IMR-90 (cell line): ENCODE measurements around the gene RASL10B. TPM values are rescaled to one million over a fixed set of nuclear protein-coding genes. Genes with fewer than 3 reads are reported as not detected.

ENCODE experiments used
- ATAC-seq: fragments of 200-7000 bp; cut with Tn5 transposase; 2 replicates; pipeline ENCODE4 v1.9.1; 2020; ENCODE audit warnings: low read depth, mild to moderate bottlenecking, moderate library complexity
- BruUV-seq: library from RNA; stranded (reverse); fragments of 400-500 nt; replicated peaks from 2 replicates; lab custom pipeline; 2021; lab: Mats Ljungman, UMichigan
- CTCF ChIA-PET: fragments of 300-600 bp; formaldehyde crosslinking; extraction: SDS; loops from one replicate; lab custom pipeline; 2021; ENCODE audit warnings: antibody characterized with exemption; lab: Yijun Ruan, JAX
- POLR2A ChIA-PET: fragments of 300-600 bp; sonication (Branson Sonifier 250); formaldehyde crosslinking; loops from one replicate; lab custom pipeline; 2022; ENCODE audit warnings: antibody characterized with exemption; ENCODE audit not compliant: unreplicated experiment; lab: Charles Lee
- DNase-seq: peaks from one replicate; pipeline ENCODE4 v3.0.0; 2013
- H2AFZ ChIP-seq: replicated peaks from 2 replicates; pipeline ENCODE3; 2013; ENCODE audit warnings: low read length, mild to moderate bottlenecking; ENCODE audit not compliant: poor library complexity
- H2AK5ac ChIP-seq: 2 replicates; pipeline ENCODE4 v1.6.1; 2013; ENCODE audit warnings: low read depth, low read length, inconsistent platforms
- H2AK9ac ChIP-seq: replicated peaks from 2 replicates; pipeline ENCODE3; 2013; ENCODE audit warnings: mild to moderate bottlenecking, low read depth, low read length, moderate library complexity; ENCODE audit not compliant: poor library complexity
- H2BK120ac ChIP-seq: 2 replicates; pipeline ENCODE4 v1.6.1; 2013; ENCODE audit warnings: low read depth, low read length, inconsistent platforms
- H2BK15ac ChIP-seq: 3 replicates; pipeline ENCODE4 v1.6.1; 2013; ENCODE audit warnings: low read depth, low read length, inconsistent platforms
- H2BK20ac ChIP-seq: 2 replicates; pipeline ENCODE4 v1.6.1; 2013; ENCODE audit warnings: low read depth, mild to moderate bottlenecking, inconsistent platforms, low read length, moderate library complexity
- H2BK5ac ChIP-seq: 2 replicates; pipeline ENCODE4 v1.6.1; 2013; ENCODE audit warnings: mild to moderate bottlenecking, low read depth, low read length, inconsistent platforms; ENCODE audit not compliant: poor library complexity, severe bottlenecking
- H3K14ac ChIP-seq: replicated peaks from 2 replicates; pipeline ENCODE4 v1.6.1; 2013; ENCODE audit warnings: low read depth, low read length, inconsistent platforms
- H3K18ac ChIP-seq: 2 replicates; pipeline ENCODE4 v1.6.1; 2013; ENCODE audit warnings: low read depth, low read length, control low read depth
- H3K23ac ChIP-seq: 2 replicates; pipeline ENCODE4 v1.6.1; 2013; ENCODE audit warnings: low read depth, low read length, inconsistent platforms
- H3K27ac ChIP-seq: 2 replicates; pipeline ENCODE4 v1.5.1; 2013; ENCODE audit warnings: mild to moderate bottlenecking, control low read depth, low read length; ENCODE audit not compliant: insufficient read depth
- H3K27me3 ChIP-seq: 2 replicates; pipeline ENCODE4 v1.6.1; 2013; ENCODE audit warnings: low read length; ENCODE audit not compliant: control insufficient read depth, insufficient read depth
- H3K36me3 ChIP-seq: 2 replicates; pipeline ENCODE4 v1.6.1; 2013; ENCODE audit warnings: low read length, mixed read lengths; ENCODE audit not compliant: control insufficient read depth, insufficient read depth
- H3K4ac ChIP-seq: 2 replicates; pipeline ENCODE4 v1.6.1; 2013; ENCODE audit warnings: low read depth, low read length, inconsistent platforms
- H3K4me1 ChIP-seq: 2 replicates; pipeline ENCODE4 v1.6.1; 2013; ENCODE audit warnings: low read length, mixed read lengths; ENCODE audit not compliant: control insufficient read depth, insufficient read depth
- H3K4me2 ChIP-seq: 2 replicates; pipeline ENCODE4 v1.6.1; 2013; ENCODE audit warnings: low read depth, mild to moderate bottlenecking, control low read depth, low read length, moderate library complexity
- H3K4me3 ChIP-seq: 2 replicates; pipeline ENCODE4 v1.5.1; 2013; ENCODE audit warnings: low read depth, mild to moderate bottlenecking, control low read depth, low read length, moderate library complexity; ENCODE audit not compliant: insufficient read depth
- H3K56ac ChIP-seq: 2 replicates; pipeline ENCODE4 v1.6.1; 2013; ENCODE audit warnings: low read length, inconsistent platforms; ENCODE audit not compliant: insufficient read depth; ENCODE audit errors: extremely low read depth
- H3K79me1 ChIP-seq, 2 experiments: 2 replicates each; pipeline ENCODE4 v1.6.1; 2013; ENCODE audit warnings: low read length in 2 of 2, inconsistent platforms in 1 of 2, low read depth in 1 of 2
- H3K9ac ChIP-seq: 2 replicates; pipeline ENCODE4 v1.6.1; 2013; ENCODE audit warnings: low read depth, low read length, control low read depth
- H3K9me1 ChIP-seq: 2 replicates; pipeline ENCODE4 v1.6.1; 2013; ENCODE audit warnings: low read length, inconsistent platforms; ENCODE audit not compliant: insufficient read depth
- H3K9me3 ChIP-seq: 2 replicates; pipeline ENCODE4 v1.6.1; 2013; ENCODE audit warnings: low read length; ENCODE audit not compliant: control insufficient read depth, insufficient read depth
- H4K20me1 ChIP-seq: 2 replicates; pipeline ENCODE4 v1.6.1; 2013; ENCODE audit warnings: low read length, inconsistent platforms; ENCODE audit not compliant: insufficient read depth
- H4K5ac ChIP-seq: 2 replicates; pipeline ENCODE4 v1.6.1; 2013; ENCODE audit warnings: mild to moderate bottlenecking, low read depth, low read length, control low read depth
- H4K8ac ChIP-seq, 2 experiments: 2 replicates each; pipeline ENCODE4 v1.6.1; 2013; ENCODE audit warnings: low read depth in 2 of 2, low read length in 2 of 2, control low read depth in 1 of 2, inconsistent platforms in 1 of 2
- H4K91ac ChIP-seq: 2 replicates; pipeline ENCODE4 v1.6.1; 2013; ENCODE audit warnings: low read depth, low read length, inconsistent platforms; ENCODE audit not compliant: insufficient read depth
- CEBPB ChIP-seq: IDR thresholded peaks from 2 replicates; pipeline ENCODE4 v1.6.1; 2012; ENCODE audit warnings: low read depth, low read length, improper control_type of control experiment
- MAFK ChIP-seq: IDR thresholded peaks from 2 replicates; pipeline ENCODE4 v1.6.1; 2012; ENCODE audit warnings: low read depth, low read length, improper control_type of control experiment
- NFE2L2 ChIP-seq: fragments of 150-350 bp; IDR thresholded peaks from 2 replicates; pipeline ENCODE4 v1.6.1; 2016; ENCODE audit warnings: low read depth, mild to moderate bottlenecking, low read length
- POLR2A ChIP-seq: IDR thresholded peaks from 2 replicates; pipeline ENCODE4 v1.6.1; 2012; ENCODE audit warnings: mild to moderate bottlenecking, low read depth, low read length
- RAD21 ChIP-seq: IDR thresholded peaks from 2 replicates; pipeline ENCODE4 v1.6.1; 2012; ENCODE audit warnings: low read length, improper control_type of control experiment
- RCOR1 ChIP-seq: IDR thresholded peaks from 2 replicates; pipeline ENCODE4 v1.6.1; 2012; ENCODE audit warnings: mild to moderate bottlenecking, low read length, improper control_type of control experiment; ENCODE audit not compliant: insufficient replicate concordance
- SMC3 ChIP-seq: fragments of 150-350 bp; IDR thresholded peaks from 2 replicates; pipeline ENCODE4 v1.6.1; 2016; ENCODE audit warnings: low read depth, mild to moderate bottlenecking, antibody characterized with exemption, low read length, moderate library complexity
- WGBS, 2 experiments: methylation state at CpG; one replicate each; pipeline versions ENCODE4 v1.1.5 to v1.1.7; 2013; ENCODE audit warnings: missing lambda C conversion rate in 2 of 2; ENCODE audit not compliant: insufficient read length in 1 of 2; ENCODE audit errors: extremely low coverage in 2 of 2; 5-methylcytosine and 5-hydroxymethylcytosine counted together
- dilution Hi-C: fragments of 300-500 bp; cut with HindIII; formaldehyde crosslinking; loops from one replicate; pipeline ENCODE4 v1.14.3; 2018; ENCODE audit warnings: low sequenced_read_pairs; ENCODE audit not compliant: unreplicated experiment
- in situ Hi-C: fragments of 300-500 bp; cut with MboI; formaldehyde crosslinking; loops from 3 replicates; pipeline ENCODE4 v1.14.3; 2019; ENCODE audit warnings: low sequenced_read_pairs, inconsistent platforms, mixed read lengths
- intact Hi-C: fragments of 100-400 bp; cut with micrococcal nuclease; formaldehyde crosslinking; loops from 2 replicates; pipeline ENCODE4 v1.10.0; 2022
- polyA plus RNA-seq, 3 experiments: library from polyadenylated mRNA; depleted of rRNA; stranded (reverse); fragments of >200 nt; gene quantifications; 2 replicates each; pipeline ENCODE4 v1.2.3, GENCODE V29; 2012; ENCODE audit warnings: low replicate concordance in 1 of 3
- total RNA-seq: library from RNA; depleted of rRNA; stranded (reverse); fragments of >200 nt; gene quantifications from 2 replicates; pipeline ENCODE4 v1.2.3, GENCODE V29; 2012

Gene RASL10B
- total and polyA plus RNA-seq, 2 of the 4 experiments (the other 2 are of a cell fraction) = 4.1 to 4.7 TPM

DNA sequence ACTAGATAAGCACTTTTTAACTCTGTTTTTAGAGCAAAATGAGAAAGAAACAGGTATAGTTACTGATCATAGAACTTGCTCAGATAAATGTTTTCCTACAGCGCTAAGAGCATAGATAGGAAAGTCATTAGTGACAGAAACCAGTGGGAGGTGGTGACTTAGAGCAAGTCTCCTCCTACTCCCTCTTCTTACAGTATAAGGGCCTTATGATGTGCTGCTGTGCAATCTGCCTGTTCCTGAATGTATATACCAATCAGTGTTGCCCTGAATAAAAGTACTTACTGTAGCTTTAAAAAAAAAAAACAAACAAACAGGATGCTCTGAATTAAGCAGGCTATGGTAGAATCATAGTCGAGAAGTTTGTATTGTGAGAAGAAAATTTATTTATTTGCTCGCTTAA, 23.3 kb upstream of the RASL10B start:
- H4K20me1 ChIP-seq = peaks cover 4% of the 10 kb centered on the region; the same call in 1 of the 2 replicates
- H4K91ac ChIP-seq = no peak overlapping the region
- H2BK20ac ChIP-seq = no peak overlapping the region
- H3K9me1 ChIP-seq = no peaks in the 10 kb centered on the region
- H3K4me3 ChIP-seq = no peak overlapping the region
- dilution Hi-C loops (no loop called here), intact Hi-C loops (no loop called here), in situ Hi-C loops (no loop called here)
- H3K14ac ChIP-seq = no peak overlapping the region
- ChIA-PET CTCF (no interaction called here), POLR2A (no interaction called here)
- no peaks in the 10 kb centered on the region for H3K9me3 ChIP-seq
- no peak overlapping the region for H2BK15ac ChIP-seq
- peaks cover 10 to 12% of the 10 kb centered on the region in 2 experiments; a peak in 3 of 4 replicates for H3K79me1 ChIP-seq
- H3K27ac ChIP-seq = no peak overlapping the region
- H3K9ac ChIP-seq = no peak overlapping the region
- TF ChIP-seq RCOR1 (no peak), POLR2A (no peak), SMC3 (no peak), CEBPB (no peak), MAFK (no peak), RAD21 (no peak), NFE2L2 (no peak)
- no peak overlapping the region for H3K4ac ChIP-seq
- WGBS, 2 experiments = no CpG with 5 or more reads among the region's 3 CpGs
- no peak overlapping the region for H4K5ac ChIP-seq
- H2BK5ac ChIP-seq = no peak overlapping the region
- H3K4me2 ChIP-seq = no peak overlapping the region
- DNase-seq = no peak
- no peak overlapping the region for H3K56ac ChIP-seq
- H2AK9ac ChIP-seq = no peak overlapping the region
- H3K4me1 ChIP-seq = peaks cover 2% of the 10 kb centered on the region
- H3K18ac ChIP-seq = no peak overlapping the region
- no peak for ATAC-seq
- no peaks in the 10 kb centered on the region for H3K27me3 ChIP-seq
- H2BK120ac ChIP-seq = no peak overlapping the region
- no peak overlapping the region for H4K8ac ChIP-seq
- no peak overlapping the region for H3K23ac ChIP-seq
- H2AFZ ChIP-seq = no peak overlapping the region
- H3K36me3 ChIP-seq = peaks cover 17% of the 10 kb centered on the region
- no TSS peak for BruUV-seq
- H2AK5ac ChIP-seq = no peak overlapping the region
